Stimulated activated naive CD8-positive, alpha-beta T cell treated with anti-CD3 and anti-CD28 coated beads, Interleukin-15, Interleukin-2, amounts not matched to agents 100 ng/mL and 50 ng/mL, for 24 hours (primary cell): ENCODE results near the gene PTPRT.

Experiments used
- H3K27ac Mint-ChIP-seq: one replicate; pipeline ENCODE4 v1.8.0; 2021; ENCODE audit warnings: mild to moderate bottlenecking, mixed read lengths
- H3K27me3 Mint-ChIP-seq: one replicate; pipeline ENCODE4 v1.8.0; 2021; ENCODE audit warnings: mixed read lengths
- H3K36me3 Mint-ChIP-seq: one replicate; pipeline ENCODE4 v1.8.0; 2021; ENCODE audit warnings: low read depth, mixed read lengths
- H3K4me1 Mint-ChIP-seq: one replicate; pipeline ENCODE4 v1.8.0; 2021; ENCODE audit warnings: low read depth, mixed read lengths
- H3K4me3 Mint-ChIP-seq: one replicate; pipeline ENCODE4 v1.8.0; 2021; ENCODE audit warnings: mild to moderate bottlenecking, mixed read lengths
- H3K9me3 Mint-ChIP-seq: one replicate; pipeline ENCODE4 v1.8.0; 2021; ENCODE audit warnings: mixed read lengths

PTPRT gene

GRCh38 chr20:42559665-42560064 is 630.0 kb downstream of the PTPRT start:
- no peak overlapping the region for H3K27ac Mint-ChIP-seq
- no peaks in the 10 kb centered on the region for H3K36me3 Mint-ChIP-seq
- no peaks in the 10 kb centered on the region for H3K9me3 Mint-ChIP-seq
- no peaks in the 10 kb centered on the region for H3K4me1 Mint-ChIP-seq
- no peaks in the 10 kb centered on the region for H3K27me3 Mint-ChIP-seq
- H3K4me3 Mint-ChIP-seq, result no peak overlapping the region

- no peaks in the 10 kb centered on the region for H3K27me3 Mint-ChIP-seq
- no peaks in the 10 kb centered on the region for H3K9me3 Mint-ChIP-seq
- no peak overlapping the region for H3K4me3 Mint-ChIP-seq
- no peak overlapping the region for H3K27ac Mint-ChIP-seq
- no peaks in the 10 kb centered on the region for H3K4me1 Mint-ChIP-seq
- no peaks in the 10 kb centered on the region for H3K36me3 Mint-ChIP-seq
Observed at GRCh38 chr20:42556575-42556974, 633.1 kb downstream of the PTPRT start.

DNA sequence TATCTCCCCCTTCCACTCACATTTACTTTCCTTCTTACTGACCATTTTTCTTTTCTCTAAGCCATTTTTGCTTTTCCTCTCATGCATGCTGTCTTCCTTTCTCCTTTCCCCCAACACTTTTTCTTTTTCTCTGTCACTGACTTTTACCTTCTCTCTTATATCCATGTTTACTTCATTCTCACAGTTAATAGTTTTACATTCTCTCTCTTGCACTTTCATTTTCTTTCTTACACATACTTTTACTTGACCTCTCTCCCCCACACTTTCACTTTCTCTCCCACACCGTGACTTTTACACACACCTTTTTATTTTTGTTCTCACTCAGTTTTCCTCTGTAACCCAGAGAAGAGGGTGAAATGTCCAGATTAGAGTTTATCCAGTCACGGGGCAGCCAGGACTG is 636.3 kb downstream of the PTPRT start:
- H3K4me1 Mint-ChIP-seq, result no peaks in the 10 kb centered on the region
- H3K4me3 Mint-ChIP-seq, result no peak overlapping the region
- no peaks in the 10 kb centered on the region for H3K27me3 Mint-ChIP-seq
- H3K36me3 Mint-ChIP-seq, result no peaks in the 10 kb centered on the region
- no peak overlapping the region for H3K27ac Mint-ChIP-seq
- no peaks in the 10 kb centered on the region for H3K9me3 Mint-ChIP-seq

- Mint-ChIP-seq H3K27ac (no peak overlapping the region), H3K9me3 (no peaks in the 10 kb centered on the region), H3K27me3 (no peaks in the 10 kb centered on the region), H3K36me3 (no peaks in the 10 kb centered on the region), H3K4me1 (no peaks in the 10 kb centered on the region), H3K4me3 (no peak overlapping the region)
Observed at GRCh38 chr20:42549496-42549895, 640.2 kb downstream of the PTPRT start.

- no peaks in the 10 kb centered on the region for H3K9me3 Mint-ChIP-seq
- H3K4me3 Mint-ChIP-seq, result no peak overlapping the region
- no peaks in the 10 kb centered on the region for H3K4me1 Mint-ChIP-seq
Observed at GRCh38 chr20:42544926-42545325, 644.8 kb downstream of the PTPRT start.

DNA sequence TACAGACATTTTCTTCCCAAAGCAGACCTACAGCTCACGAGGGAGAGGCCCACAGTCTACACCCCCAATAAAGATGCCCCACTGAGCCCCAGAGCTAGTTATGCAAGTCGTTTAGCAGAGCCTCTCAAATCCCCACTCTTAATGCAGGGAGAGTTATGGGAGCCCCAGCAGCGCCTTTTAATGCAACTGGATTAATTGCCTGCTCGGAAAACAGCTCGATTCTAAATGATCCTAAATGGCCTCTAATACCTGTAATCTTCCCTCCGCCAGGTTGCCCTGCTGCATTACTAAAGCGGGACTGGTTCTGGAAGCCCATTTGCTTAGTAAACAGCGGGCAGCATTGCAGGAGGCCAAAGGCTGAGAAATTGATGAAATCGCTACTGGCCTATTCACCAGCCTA is 656.9 kb downstream of the PTPRT start:
- Mint-ChIP-seq H3K4me3 (no peak overlapping the region), H3K36me3 (no peaks in the 10 kb centered on the region), H3K27ac (no peak overlapping the region), H3K27me3 (no peaks in the 10 kb centered on the region), H3K9me3 (no peaks in the 10 kb centered on the region), H3K4me1 (no peaks in the 10 kb centered on the region)

More at GRCh38 chr20:42544926-42545325, 644.8 kb downstream of the PTPRT start:
- Mint-ChIP-seq H3K36me3 (no peaks in the 10 kb centered on the region), H3K27me3 (no peaks in the 10 kb centered on the region), H3K27ac (no peak overlapping the region)

DNA sequence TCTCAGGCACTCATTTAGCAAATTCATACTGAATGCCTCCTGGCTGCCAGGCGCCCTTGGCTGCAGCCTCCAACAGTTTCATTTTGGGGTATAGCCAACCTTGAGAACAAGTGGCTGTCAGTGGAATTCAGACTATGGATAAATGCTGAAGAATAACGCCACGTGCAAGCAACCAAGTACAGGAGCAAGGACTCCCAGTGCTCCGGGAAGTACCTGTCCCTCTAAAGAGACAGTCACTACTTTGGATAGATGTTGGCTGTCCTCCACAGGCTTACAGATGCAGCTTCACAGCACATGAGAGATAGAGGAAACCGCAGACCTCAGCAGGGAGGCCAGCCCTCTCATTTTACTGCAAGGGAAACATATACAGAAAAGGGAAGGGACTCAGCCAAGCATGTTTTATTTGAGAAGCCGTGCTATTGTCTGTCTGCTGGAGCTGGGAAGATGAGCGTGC is 658.2 kb downstream of the PTPRT start:
- Mint-ChIP-seq H3K27ac (no peak overlapping the region), H3K9me3 (no peaks in the 10 kb centered on the region), H3K4me1 (no peaks in the 10 kb centered on the region)

GRCh38 chr20:42530855-42531448 is 658.8 kb downstream of the PTPRT start:
- peaks cover 4% of the 10 kb centered on the region for H3K9me3 Mint-ChIP-seq
- H3K27me3 Mint-ChIP-seq, result no peaks in the 10 kb centered on the region

More for the DNA sequence above, 658.2 kb downstream of the PTPRT start:
- Mint-ChIP-seq H3K27me3 (no peaks in the 10 kb centered on the region), H3K36me3 (no peaks in the 10 kb centered on the region), H3K4me3 (no peak overlapping the region)

DNA sequence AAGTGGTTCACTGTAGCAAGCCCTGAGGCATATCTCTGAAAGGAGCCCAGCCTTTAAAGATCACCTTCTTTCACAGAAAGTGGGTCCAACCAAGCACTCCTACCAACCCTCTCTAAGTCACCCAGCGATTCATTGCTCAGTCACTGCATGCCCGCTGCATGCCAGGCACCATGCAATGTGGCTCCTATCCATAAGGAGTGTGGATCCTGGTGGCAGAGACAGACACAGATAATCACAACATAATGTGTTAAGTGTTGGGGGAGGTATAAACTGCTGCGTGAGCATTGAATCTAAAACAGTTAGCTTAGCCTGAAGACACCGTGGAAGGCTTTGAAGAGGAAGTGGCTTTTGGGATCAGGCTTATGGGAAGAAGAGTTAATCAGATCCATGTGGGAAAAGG is 659.5 kb downstream of the PTPRT start:
- Mint-ChIP-seq H3K4me3 (no peak overlapping the region), H3K36me3 (no peaks in the 10 kb centered on the region), H3K27ac (no peak overlapping the region), H3K27me3 (no peaks in the 10 kb centered on the region), H3K4me1 (no peaks in the 10 kb centered on the region), H3K9me3 (peaks cover 4% of the 10 kb centered on the region)

More at GRCh38 chr20:42530855-42531448, 658.8 kb downstream of the PTPRT start:
- no peak overlapping the region for H3K27ac Mint-ChIP-seq
- no peaks in the 10 kb centered on the region for H3K4me1 Mint-ChIP-seq
- no peak overlapping the region for H3K4me3 Mint-ChIP-seq
- no peaks in the 10 kb centered on the region for H3K36me3 Mint-ChIP-seq

GRCh38 chr20:42524058-42524457 is 665.6 kb downstream of the PTPRT start:
- H3K9me3 Mint-ChIP-seq, result peaks cover 4% of the 10 kb centered on the region
- H3K4me1 Mint-ChIP-seq, result no peaks in the 10 kb centered on the region
- H3K36me3 Mint-ChIP-seq, result no peaks in the 10 kb centered on the region
- H3K4me3 Mint-ChIP-seq, result no peak overlapping the region
- H3K27me3 Mint-ChIP-seq, result no peaks in the 10 kb centered on the region
- no peak overlapping the region for H3K27ac Mint-ChIP-seq

GRCh38 chr20:42516692-42517091 is 673.0 kb downstream of the PTPRT start:
- Mint-ChIP-seq H3K27ac (no peak overlapping the region), H3K9me3 (peaks cover 6% of the 10 kb centered on the region), H3K36me3 (no peaks in the 10 kb centered on the region), H3K4me1 (no peaks in the 10 kb centered on the region), H3K4me3 (no peak overlapping the region), H3K27me3 (no peaks in the 10 kb centered on the region)

GRCh38 chr20:42510686-42511085 is 679.0 kb downstream of the PTPRT start:
- Mint-ChIP-seq H3K4me1 (no peaks in the 10 kb centered on the region), H3K9me3 (no peaks in the 10 kb centered on the region), H3K27me3 (no peaks in the 10 kb centered on the region), H3K4me3 (no peak overlapping the region), H3K36me3 (no peaks in the 10 kb centered on the region), H3K27ac (no peak overlapping the region)

DNA sequence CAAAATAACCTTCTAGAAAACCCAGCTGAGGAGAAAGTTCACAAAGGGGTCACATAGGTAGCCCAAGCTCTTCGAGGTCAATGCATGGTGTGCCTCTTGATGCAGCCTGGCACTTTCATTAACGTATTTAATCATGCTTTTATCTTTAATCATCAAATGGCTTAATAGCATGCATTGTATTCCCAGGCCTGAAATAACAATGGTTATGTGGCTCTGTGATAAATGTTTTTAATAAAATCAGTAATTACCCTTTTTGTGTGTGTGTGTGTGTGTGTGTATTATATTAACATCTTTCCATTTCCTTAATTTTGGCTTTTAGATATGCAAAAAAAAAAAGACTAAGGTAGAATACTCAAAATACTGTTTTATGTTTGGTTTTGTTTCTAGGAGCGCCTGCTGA is 681.8 kb downstream of the PTPRT start:
- no peaks in the 10 kb centered on the region for H3K4me1 Mint-ChIP-seq
- H3K9me3 Mint-ChIP-seq, result no peaks in the 10 kb centered on the region
- H3K27ac Mint-ChIP-seq, result no peak overlapping the region

GRCh38 chr20:42506397-42506796 is 683.3 kb downstream of the PTPRT start:
- H3K4me3 Mint-ChIP-seq, result no peak overlapping the region
- H3K36me3 Mint-ChIP-seq, result no peaks in the 10 kb centered on the region

More for the DNA sequence above, 681.8 kb downstream of the PTPRT start:
- H3K36me3 Mint-ChIP-seq, result no peaks in the 10 kb centered on the region
- no peak overlapping the region for H3K4me3 Mint-ChIP-seq
- no peaks in the 10 kb centered on the region for H3K27me3 Mint-ChIP-seq

GRCh38 chr20:42502591-42502990 is 687.1 kb downstream of the PTPRT start:
- Mint-ChIP-seq H3K27ac (no peak overlapping the region), H3K9me3 (peaks cover 7% of the 10 kb centered on the region), H3K27me3 (no peaks in the 10 kb centered on the region), H3K36me3 (no peaks in the 10 kb centered on the region), H3K4me3 (no peak overlapping the region), H3K4me1 (no peaks in the 10 kb centered on the region)

More at GRCh38 chr20:42506397-42506796, 683.3 kb downstream of the PTPRT start:
- Mint-ChIP-seq H3K27ac (no peak overlapping the region), H3K9me3 (no peaks in the 10 kb centered on the region), H3K27me3 (no peaks in the 10 kb centered on the region), H3K4me1 (no peaks in the 10 kb centered on the region)

DNA sequence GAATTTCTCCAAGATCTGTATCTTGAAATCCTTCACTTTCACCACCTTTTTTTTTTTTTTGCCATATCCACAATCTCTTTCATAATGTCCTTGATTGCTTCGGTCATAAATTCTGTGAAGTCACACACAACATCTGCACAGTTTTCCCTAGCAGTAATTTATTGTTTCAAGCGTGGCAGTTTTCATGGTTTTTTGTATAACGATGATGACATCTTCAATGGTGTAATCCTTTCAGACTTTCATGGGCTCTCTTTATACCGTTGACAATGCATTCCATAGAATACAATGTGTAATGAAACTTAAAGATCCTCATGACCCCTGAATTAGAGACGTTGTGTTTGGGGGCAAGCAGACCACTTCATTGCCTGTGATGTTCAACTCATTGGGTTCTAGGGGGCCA is 693.1 kb downstream of the PTPRT start:
- peaks cover 20% of the 10 kb centered on the region for H3K9me3 Mint-ChIP-seq
- no peaks in the 10 kb centered on the region for H3K4me1 Mint-ChIP-seq
- no peaks in the 10 kb centered on the region for H3K36me3 Mint-ChIP-seq
- peaks cover 5% of the 10 kb centered on the region for H3K27me3 Mint-ChIP-seq
- H3K27ac Mint-ChIP-seq, result no peak overlapping the region
- no peak overlapping the region for H3K4me3 Mint-ChIP-seq
